NCI-H446 treated with DMSO at 0.1 percent for 48 hours (cell line): ENCODE data around the gene FAM89A.
"Not testable (repeated sequence)": the region's sequence is repeated elsewhere in the genome, so short reads cannot be mapped to it uniquely, and the experiment has no call there.

Source experiments
- DNase-seq: peaks from one replicate; lab custom pipeline; 2025; lab: John Stamatoyannopoulos, UW

The FAM89A gene

GRCh38 chr1:231055271-231055670, 15.2 kb upstream of the FAM89A start:
- DNase-seq = no peak

GRCh38 chr1:231053493-231054162, 13.6 kb upstream of the FAM89A start:
- DNase-seq = no peak

- no peak for DNase-seq
Measured at GRCh38 chr1:231052777-231053176, 12.7 kb upstream of the FAM89A start.

GRCh38 chr1:231050932-231051331, 10.9 kb upstream of the FAM89A start:
- not testable (repeated sequence) for DNase-seq

- DNase-seq = no peak
Measured at GRCh38 chr1:231050395-231050794, 10.3 kb upstream of the FAM89A start.

- DNase-seq = no peak
Measured at GRCh38 chr1:231049121-231049979, 9.3 kb upstream of the FAM89A start.

- not testable (repeated sequence) for DNase-seq
Measured at GRCh38 chr1:231048419-231048818, 8.4 kb upstream of the FAM89A start.

- not testable (repeated sequence) for DNase-seq
Measured at GRCh38 chr1:231047529-231047928, 7.5 kb upstream of the FAM89A start.

GRCh38 chr1:231046730-231047395, 6.8 kb upstream of the FAM89A start:
- no peak for DNase-seq

GRCh38 chr1:231045921-231046729, 6.1 kb upstream of the FAM89A start:
- not testable (repeated sequence) for DNase-seq

GRCh38 chr1:231045286-231045685, 5.2 kb upstream of the FAM89A start:
- DNase-seq = no peak

GRCh38 chr1:231044588-231044987, 4.5 kb upstream of the FAM89A start:
- DNase-seq = no peak

- no peak for DNase-seq
Measured at GRCh38 chr1:231041719-231042261, 1.7 kb upstream of the FAM89A start.

GRCh38 chr1:231040800-231041718, 1.0 kb upstream of the FAM89A start:
- no peak for DNase-seq

GRCh38 chr1:231039161-231040018, 664 bp downstream of the FAM89A start:
- DNase-seq = no peak

GRCh38 chr1:231037585-231038517, 2.2 kb downstream of the FAM89A start:
- DNase-seq = no peak

- DNase-seq = no peak
Measured at GRCh38 chr1:231036416-231036815, 3.6 kb downstream of the FAM89A start.

- DNase-seq = no peak
Measured at GRCh38 chr1:231035799-231036198, 4.3 kb downstream of the FAM89A start.
